Liver (tissue), 9 donors: ENCODE results near the gene FAM151A. TPM values are rescaled to one million over a fixed set of nuclear protein-coding genes. Genes with fewer than 3 reads are reported as not detected.
A peak's percentile ranks its signal among the peaks of the same experiment; 100 is the strongest.

Experiments
- DNase-seq: peaks from one replicate; pipeline ENCODE4 v3.0.0-alpha.2; 2017; ENCODE audit warnings: low spot score
- H3K27ac ChIP-seq, 2 donors: one replicate each; pipeline ENCODE4 v1.7.0; 2013; ENCODE audit warnings: inconsistent platforms in 2 of 2, low read length in 2 of 2, control low read depth in 1 of 2, low read depth in 1 of 2, mild to moderate bottlenecking in 1 of 2
- H3K27me3 ChIP-seq, 4 donors: one replicate each; pipeline versions ENCODE4 v1.6.1 to v1.7.0; 2013; ENCODE audit warnings: low read length in 3 of 4, inconsistent platforms in 1 of 4, mild to moderate bottlenecking in 1 of 4, moderate library complexity in 1 of 4; ENCODE audit not compliant: control insufficient read depth in 4 of 4, insufficient read depth in 4 of 4
- H3K36me3 ChIP-seq, 4 donors: one replicate each; pipeline versions ENCODE4 v1.6.1 to v1.7.0; 2013; ENCODE audit warnings: low read length in 3 of 4, mild to moderate bottlenecking in 3 of 4, low read depth in 1 of 4, moderate library complexity in 1 of 4; ENCODE audit not compliant: control insufficient read depth in 4 of 4, insufficient read depth in 3 of 4
- H3K4me1 ChIP-seq, 4 donors: one replicate each; pipeline versions ENCODE4 v1.6.1 to v1.7.0; 2013; ENCODE audit warnings: low read length in 3 of 4, mild to moderate bottlenecking in 3 of 4, moderate library complexity in 1 of 4; ENCODE audit not compliant: control insufficient read depth in 4 of 4, insufficient read depth in 4 of 4
- H3K4me3 ChIP-seq, 3 donors: one replicate each; pipeline versions ENCODE4 v1.6.1 to v1.7.0; 2013; ENCODE audit warnings: low read length in 3 of 3, control low read depth in 1 of 3, low read depth in 1 of 3, mild to moderate bottlenecking in 1 of 3
- H3K9ac ChIP-seq, 2 donors: one replicate each; pipeline ENCODE4 v1.7.0; 2013; ENCODE audit warnings: low read length in 2 of 2, mild to moderate bottlenecking in 2 of 2, moderate library complexity in 2 of 2, control low read depth in 1 of 2, low read depth in 1 of 2
- H3K9me3 ChIP-seq, 4 donors: one replicate each; pipeline versions ENCODE4 v1.6.1 to v1.7.0; 2013; ENCODE audit warnings: low read length in 3 of 4; ENCODE audit not compliant: control insufficient read depth in 4 of 4
- EGR1 ChIP-seq, 2 donors: IDR thresholded peaks; 2 replicates each; pipeline ENCODE4 v1.6.1; 2016 to 2018; ENCODE audit warnings: antibody characterized with exemption in 2 of 2, low read depth in 2 of 2
- FOXA1 ChIP-seq: IDR thresholded peaks from 2 replicates; pipeline ENCODE4 v1.6.1; 2016; ENCODE audit warnings: antibody characterized with exemption
- FOXA2 ChIP-seq: IDR thresholded peaks from 2 replicates; pipeline ENCODE4 v1.6.1; 2016; ENCODE audit warnings: antibody characterized with exemption
- GABPA ChIP-seq, 2 donors: IDR thresholded peaks in 1 of 2; conservative IDR thresholded peaks in 1 of 2; 2 replicates each; pipeline ENCODE4 v1.6.1; 2016; ENCODE audit warnings: antibody characterized with exemption in 2 of 2, mild to moderate bottlenecking in 1 of 2, moderate library complexity in 1 of 2
- HNF4A ChIP-seq, 2 donors: conservative IDR thresholded peaks; 2 replicates each; pipeline ENCODE4 v1.6.1; 2016; ENCODE audit warnings: antibody characterized with exemption in 2 of 2, mild to moderate bottlenecking in 2 of 2
- HNF4G ChIP-seq: IDR thresholded peaks from 2 replicates; pipeline ENCODE4 v1.6.1; 2016; ENCODE audit warnings: antibody characterized with exemption
- JUND ChIP-seq, 2 donors: IDR thresholded peaks; 2 replicates each; pipeline ENCODE4 v1.6.1; 2016; ENCODE audit warnings: antibody characterized with exemption in 2 of 2
- NR2F2 ChIP-seq: IDR thresholded peaks from 2 replicates; pipeline ENCODE4 v1.6.1; 2016; ENCODE audit warnings: antibody characterized with exemption
- RAD21 ChIP-seq, 2 donors: IDR thresholded peaks; 2 replicates each; pipeline ENCODE4 v1.6.1; 2016; ENCODE audit warnings: antibody characterized with exemption in 2 of 2, mild to moderate bottlenecking in 2 of 2
- RXRA ChIP-seq, 2 donors: IDR thresholded peaks; 2 replicates each; pipeline ENCODE4 v1.6.1; 2017 to 2018; ENCODE audit warnings: antibody characterized with exemption in 2 of 2, mild to moderate bottlenecking in 1 of 2
- SP1 ChIP-seq: IDR thresholded peaks from 2 replicates; pipeline ENCODE4 v1.6.1; 2018; ENCODE audit warnings: antibody characterized with exemption, mild to moderate bottlenecking
- TAF1 ChIP-seq: conservative IDR thresholded peaks from 2 replicates; pipeline ENCODE4 v1.6.1; 2016; ENCODE audit warnings: antibody characterized with exemption, mild to moderate bottlenecking
- YY1 ChIP-seq: IDR thresholded peaks from 2 replicates; pipeline ENCODE4 v1.6.1; 2016; ENCODE audit warnings: antibody characterized with exemption, mild to moderate bottlenecking
- WGBS: extraction: QIAGEN DNeasy Blood & Tissue Kit; methylation state at CpG from one replicate; pipeline ENCODE4 v1.1.7; 2013; 5-methylcytosine and 5-hydroxymethylcytosine counted together
- polyA plus RNA-seq, 2 donors: library from polyadenylated mRNA; stranded (reverse) in 1 of 2; unstranded in 1 of 2; fragments of 200-250 nt in 1 of 2; fragments of >200 nt in 1 of 2; fragmentation: Nextera tagmentation in 1 of 2; extraction: Ambion mirVana in 1 of 2; gene quantifications; one replicate each; pipeline versions ENCODE4 v1.2.1 to v1.2.3, GENCODE V29; 2013 to 2015
- total RNA-seq, 2 donors: library from RNA; depleted of rRNA; stranded (reverse); fragments of >200 nt; gene quantifications; one replicate each; pipeline ENCODE4 v1.2.3, GENCODE V29; 2014
- TF ChIP-seq, protein P1 (sequence below): IDR thresholded peaks from 2 replicates; pipeline ENCODE4 v1.6.1; 2016; ENCODE audit warnings: antibody characterized with exemption
- TF ChIP-seq, protein P2 (sequence below): IDR thresholded peaks from 2 replicates; pipeline ENCODE4 v1.6.1; 2016; ENCODE audit warnings: antibody characterized with exemption
- TF ChIP-seq, protein P3 (sequence below): IDR thresholded peaks from 2 replicates; pipeline ENCODE4 v1.6.1; 2016; ENCODE audit warnings: antibody characterized with exemption
- TF ChIP-seq, protein P4 (sequence below): fragments of 150-350 bp; IDR thresholded peaks from 2 replicates; pipeline ENCODE4 v1.5.1; 2017; ENCODE audit warnings: improper control_type of control experiment, low read depth, low read length; ENCODE audit not compliant: missing input control
- TF ChIP-seq, protein P5 (sequence below): IDR thresholded peaks from 2 replicates; pipeline ENCODE4 v1.6.1; 2016; ENCODE audit warnings: antibody characterized with exemption, mild to moderate bottlenecking
- donor health status: healthy.
- donor health status: healthy.
- donor health status: healthy.
- donor health status: healthy.
- donor health status: healthy.

FAM151A gene
- total and polyA plus RNA-seq, 4 donors, result 1.5 to 25.1 (median 4.7) TPM

DNA sequence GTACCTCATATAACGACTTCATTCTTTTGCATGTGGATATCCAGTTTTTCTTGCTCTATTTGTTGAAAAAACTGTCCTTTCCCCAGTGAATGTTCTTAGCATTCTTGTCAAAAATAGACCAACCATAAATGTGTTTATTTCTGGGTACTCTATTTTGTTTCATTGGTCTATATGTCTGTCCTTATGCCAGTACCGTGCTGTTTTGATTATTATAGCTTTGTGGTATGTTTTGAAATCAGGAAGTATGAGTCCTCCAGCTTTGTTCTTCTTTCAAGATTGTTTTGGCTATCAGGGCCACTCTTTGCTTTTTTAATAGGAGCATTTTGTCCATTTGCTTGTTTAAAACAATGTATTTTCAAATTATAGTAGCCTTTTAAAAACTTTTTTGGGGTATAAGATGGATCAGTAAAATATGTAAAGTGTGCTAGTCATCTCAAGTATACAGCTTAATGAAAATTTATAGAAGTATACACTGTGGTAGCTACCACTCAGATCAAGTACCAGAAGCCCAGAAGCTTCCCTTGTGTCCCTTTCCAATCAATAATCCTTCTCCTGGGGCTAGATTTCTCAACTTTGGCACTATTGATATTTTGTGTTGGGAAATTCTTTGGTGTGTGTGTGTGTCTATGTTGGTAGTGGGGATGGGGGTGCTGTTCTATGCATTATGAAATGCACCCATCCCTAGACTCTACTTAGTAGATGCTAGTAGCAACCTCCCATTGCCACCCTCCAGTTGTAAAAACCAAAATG is 35.0 kb upstream of the FAM151A start:
- Histone ChIP-seq H3K4me3 (no peak overlapping the region), H3K36me3 (no peaks in the 10 kb centered on the region), H3K27me3 (no peaks in the 10 kb centered on the region), H3K9ac (no peak overlapping the region), H3K4me1 (peaks cover 0 to 24% (median 17%) of the 10 kb centered on the region in 4 donors), H3K9me3 (no peaks in the 10 kb centered on the region), H3K27ac (no peak overlapping the region)
- WGBS, result 82% methylated on average over 2 of the region's 2 CpGs
- DNase-seq, result no peak
- TF ChIP-seq TAF1 (no peak), FOXA2 (no peak), RAD21 (IDR thresholded peaks at IDR 0.05) (peak in 1 of 2 donors; percentile 42), SP1 (no peak), RXRA (IDR thresholded peaks at IDR 0.05) (peak; percentile 54 to 55), EGR1 (IDR thresholded peaks at IDR 0.05; ENCODE audit: low read depth in 2 of 2) (no peak), JUND (IDR thresholded peaks at IDR 0.05) (no peak), GABPA (IDR thresholded peaks at IDR 0.05 in 1 of 2, conservative IDR thresholded peaks at IDR 0.05 in 1 of 2) (no peak), HNF4A (conservative IDR thresholded peaks at IDR 0.05) (peak; percentile 39 to 55), YY1 (no peak), NR2F2 (no peak), HNF4G (no peak), FOXA1 (no peak)
- TF ChIP-seq, protein P1, sequence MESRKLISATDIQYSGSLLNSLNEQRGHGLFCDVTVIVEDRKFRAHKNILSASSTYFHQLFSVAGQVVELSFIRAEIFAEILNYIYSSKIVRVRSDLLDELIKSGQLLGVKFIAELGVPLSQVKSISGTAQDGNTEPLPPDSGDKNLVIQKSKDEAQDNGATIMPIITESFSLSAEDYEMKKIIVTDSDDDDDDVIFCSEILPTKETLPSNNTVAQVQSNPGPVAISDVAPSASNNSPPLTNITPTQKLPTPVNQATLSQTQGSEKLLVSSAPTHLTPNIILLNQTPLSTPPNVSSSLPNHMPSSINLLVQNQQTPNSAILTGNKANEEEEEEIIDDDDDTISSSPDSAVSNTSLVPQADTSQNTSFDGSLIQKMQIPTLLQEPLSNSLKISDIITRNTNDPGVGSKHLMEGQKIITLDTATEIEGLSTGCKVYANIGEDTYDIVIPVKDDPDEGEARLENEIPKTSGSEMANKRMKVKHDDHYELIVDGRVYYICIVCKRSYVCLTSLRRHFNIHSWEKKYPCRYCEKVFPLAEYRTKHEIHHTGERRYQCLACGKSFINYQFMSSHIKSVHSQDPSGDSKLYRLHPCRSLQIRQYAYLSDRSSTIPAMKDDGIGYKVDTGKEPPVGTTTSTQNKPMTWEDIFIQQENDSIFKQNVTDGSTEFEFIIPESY, result no peak
- TF ChIP-seq, protein P2, sequence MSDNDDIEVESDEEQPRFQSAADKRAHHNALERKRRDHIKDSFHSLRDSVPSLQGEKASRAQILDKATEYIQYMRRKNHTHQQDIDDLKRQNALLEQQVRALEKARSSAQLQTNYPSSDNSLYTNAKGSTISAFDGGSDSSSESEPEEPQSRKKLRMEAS, result no peak
- TF ChIP-seq, protein P3, sequence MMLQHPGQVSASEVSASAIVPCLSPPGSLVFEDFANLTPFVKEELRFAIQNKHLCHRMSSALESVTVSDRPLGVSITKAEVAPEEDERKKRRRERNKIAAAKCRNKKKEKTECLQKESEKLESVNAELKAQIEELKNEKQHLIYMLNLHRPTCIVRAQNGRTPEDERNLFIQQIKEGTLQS, result no peak
- TF ChIP-seq, protein P4, sequence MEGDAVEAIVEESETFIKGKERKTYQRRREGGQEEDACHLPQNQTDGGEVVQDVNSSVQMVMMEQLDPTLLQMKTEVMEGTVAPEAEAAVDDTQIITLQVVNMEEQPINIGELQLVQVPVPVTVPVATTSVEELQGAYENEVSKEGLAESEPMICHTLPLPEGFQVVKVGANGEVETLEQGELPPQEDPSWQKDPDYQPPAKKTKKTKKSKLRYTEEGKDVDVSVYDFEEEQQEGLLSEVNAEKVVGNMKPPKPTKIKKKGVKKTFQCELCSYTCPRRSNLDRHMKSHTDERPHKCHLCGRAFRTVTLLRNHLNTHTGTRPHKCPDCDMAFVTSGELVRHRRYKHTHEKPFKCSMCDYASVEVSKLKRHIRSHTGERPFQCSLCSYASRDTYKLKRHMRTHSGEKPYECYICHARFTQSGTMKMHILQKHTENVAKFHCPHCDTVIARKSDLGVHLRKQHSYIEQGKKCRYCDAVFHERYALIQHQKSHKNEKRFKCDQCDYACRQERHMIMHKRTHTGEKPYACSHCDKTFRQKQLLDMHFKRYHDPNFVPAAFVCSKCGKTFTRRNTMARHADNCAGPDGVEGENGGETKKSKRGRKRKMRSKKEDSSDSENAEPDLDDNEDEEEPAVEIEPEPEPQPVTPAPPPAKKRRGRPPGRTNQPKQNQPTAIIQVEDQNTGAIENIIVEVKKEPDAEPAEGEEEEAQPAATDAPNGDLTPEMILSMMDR, result no peak
- TF ChIP-seq, protein P5, sequence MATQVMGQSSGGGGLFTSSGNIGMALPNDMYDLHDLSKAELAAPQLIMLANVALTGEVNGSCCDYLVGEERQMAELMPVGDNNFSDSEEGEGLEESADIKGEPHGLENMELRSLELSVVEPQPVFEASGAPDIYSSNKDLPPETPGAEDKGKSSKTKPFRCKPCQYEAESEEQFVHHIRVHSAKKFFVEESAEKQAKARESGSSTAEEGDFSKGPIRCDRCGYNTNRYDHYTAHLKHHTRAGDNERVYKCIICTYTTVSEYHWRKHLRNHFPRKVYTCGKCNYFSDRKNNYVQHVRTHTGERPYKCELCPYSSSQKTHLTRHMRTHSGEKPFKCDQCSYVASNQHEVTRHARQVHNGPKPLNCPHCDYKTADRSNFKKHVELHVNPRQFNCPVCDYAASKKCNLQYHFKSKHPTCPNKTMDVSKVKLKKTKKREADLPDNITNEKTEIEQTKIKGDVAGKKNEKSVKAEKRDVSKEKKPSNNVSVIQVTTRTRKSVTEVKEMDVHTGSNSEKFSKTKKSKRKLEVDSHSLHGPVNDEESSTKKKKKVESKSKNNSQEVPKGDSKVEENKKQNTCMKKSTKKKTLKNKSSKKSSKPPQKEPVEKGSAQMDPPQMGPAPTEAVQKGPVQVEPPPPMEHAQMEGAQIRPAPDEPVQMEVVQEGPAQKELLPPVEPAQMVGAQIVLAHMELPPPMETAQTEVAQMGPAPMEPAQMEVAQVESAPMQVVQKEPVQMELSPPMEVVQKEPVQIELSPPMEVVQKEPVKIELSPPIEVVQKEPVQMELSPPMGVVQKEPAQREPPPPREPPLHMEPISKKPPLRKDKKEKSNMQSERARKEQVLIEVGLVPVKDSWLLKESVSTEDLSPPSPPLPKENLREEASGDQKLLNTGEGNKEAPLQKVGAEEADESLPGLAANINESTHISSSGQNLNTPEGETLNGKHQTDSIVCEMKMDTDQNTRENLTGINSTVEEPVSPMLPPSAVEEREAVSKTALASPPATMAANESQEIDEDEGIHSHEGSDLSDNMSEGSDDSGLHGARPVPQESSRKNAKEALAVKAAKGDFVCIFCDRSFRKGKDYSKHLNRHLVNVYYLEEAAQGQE, result no peak
